Glutamatergic neuron (in vitro differentiated cells): Measurements from ENCODE around the gene SETMAR. TPM values are rescaled to one million over a fixed set of nuclear protein-coding genes. Genes with fewer than 3 reads are reported as not detected.

Experiments
- DNase-seq: peaks from one replicate; pipeline ENCODE4 v3.0.0; 2022
- H3K27ac Mint-ChIP-seq: one replicate; pipeline ENCODE4 v1.8.0; 2020; ENCODE audit warnings: mild to moderate bottlenecking, mixed read lengths, inconsistent platforms; ENCODE audit not compliant: unreplicated experiment
- H3K27me3 Mint-ChIP-seq: one replicate; pipeline ENCODE4 v1.8.0; 2020; ENCODE audit warnings: mild to moderate bottlenecking, moderate library complexity, mixed read lengths, inconsistent platforms; ENCODE audit not compliant: unreplicated experiment
- H3K36me3 Mint-ChIP-seq: one replicate; pipeline ENCODE4 v1.8.0; 2020; ENCODE audit warnings: mild to moderate bottlenecking, mixed read lengths, inconsistent platforms; ENCODE audit not compliant: unreplicated experiment
- H3K4me1 Mint-ChIP-seq: one replicate; pipeline ENCODE4 v1.8.0; 2020; ENCODE audit warnings: mild to moderate bottlenecking, low read depth, mixed read lengths, inconsistent platforms; ENCODE audit not compliant: unreplicated experiment
- H3K4me3 Mint-ChIP-seq: one replicate; pipeline ENCODE4 v1.8.0; 2020; ENCODE audit warnings: mild to moderate bottlenecking, mixed read lengths, inconsistent platforms; ENCODE audit not compliant: unreplicated experiment
- H3K9me3 Mint-ChIP-seq: one replicate; pipeline ENCODE4 v1.8.0; 2020; ENCODE audit warnings: mild to moderate bottlenecking, moderate library complexity, mixed read lengths, inconsistent platforms; ENCODE audit not compliant: unreplicated experiment
- total RNA-seq: library from RNA; stranded (reverse); fragmentation: NEBNext Ultra II Directional; extraction: Animal tissue kit (Norgen Biotek cat#: 25700); gene quantifications from one replicate; pipeline ENCODE4 v1.2.1, GENCODE V29; 2021; ENCODE audit not compliant: unreplicated experiment
- TF ChIP-seq, protein P1 (sequence below): fragments of 200-600 bp; sonication (generic); IDR thresholded peaks from one replicate; pipeline ENCODE4 v1.5.0; 2021; ENCODE audit not compliant: partially characterized antibody, unreplicated experiment

The SETMAR gene
- total RNA-seq, 1 donor from 2014 or later = 31.6 TPM

GRCh38 chr3:4313606-4314293, 10.6 kb downstream of the SETMAR start:
- Mint-ChIP-seq H3K9me3 (no peaks in the 10 kb centered on the region), H3K36me3 (peaks cover 13% of the 10 kb centered on the region), H3K27ac (no peak overlapping the region), H3K4me3 (no peak overlapping the region), H3K4me1 (peaks cover 5% of the 10 kb centered on the region), H3K27me3 (no peaks in the 10 kb centered on the region)
- TF ChIP-seq, protein P1, sequence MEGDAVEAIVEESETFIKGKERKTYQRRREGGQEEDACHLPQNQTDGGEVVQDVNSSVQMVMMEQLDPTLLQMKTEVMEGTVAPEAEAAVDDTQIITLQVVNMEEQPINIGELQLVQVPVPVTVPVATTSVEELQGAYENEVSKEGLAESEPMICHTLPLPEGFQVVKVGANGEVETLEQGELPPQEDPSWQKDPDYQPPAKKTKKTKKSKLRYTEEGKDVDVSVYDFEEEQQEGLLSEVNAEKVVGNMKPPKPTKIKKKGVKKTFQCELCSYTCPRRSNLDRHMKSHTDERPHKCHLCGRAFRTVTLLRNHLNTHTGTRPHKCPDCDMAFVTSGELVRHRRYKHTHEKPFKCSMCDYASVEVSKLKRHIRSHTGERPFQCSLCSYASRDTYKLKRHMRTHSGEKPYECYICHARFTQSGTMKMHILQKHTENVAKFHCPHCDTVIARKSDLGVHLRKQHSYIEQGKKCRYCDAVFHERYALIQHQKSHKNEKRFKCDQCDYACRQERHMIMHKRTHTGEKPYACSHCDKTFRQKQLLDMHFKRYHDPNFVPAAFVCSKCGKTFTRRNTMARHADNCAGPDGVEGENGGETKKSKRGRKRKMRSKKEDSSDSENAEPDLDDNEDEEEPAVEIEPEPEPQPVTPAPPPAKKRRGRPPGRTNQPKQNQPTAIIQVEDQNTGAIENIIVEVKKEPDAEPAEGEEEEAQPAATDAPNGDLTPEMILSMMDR = no peak
- no peak for DNase-seq

GRCh38 chr3:4314688-4315087, 11.5 kb downstream of the SETMAR start:
- Mint-ChIP-seq H3K27me3 (no peaks in the 10 kb centered on the region), H3K4me1 (peaks cover 5% of the 10 kb centered on the region), H3K4me3 (no peak overlapping the region), H3K9me3 (no peaks in the 10 kb centered on the region), H3K27ac (no peak overlapping the region), H3K36me3 (peaks cover 13% of the 10 kb centered on the region)
- TF ChIP-seq, protein P1 = peak; percentile 54
- no peak for DNase-seq

DNA sequence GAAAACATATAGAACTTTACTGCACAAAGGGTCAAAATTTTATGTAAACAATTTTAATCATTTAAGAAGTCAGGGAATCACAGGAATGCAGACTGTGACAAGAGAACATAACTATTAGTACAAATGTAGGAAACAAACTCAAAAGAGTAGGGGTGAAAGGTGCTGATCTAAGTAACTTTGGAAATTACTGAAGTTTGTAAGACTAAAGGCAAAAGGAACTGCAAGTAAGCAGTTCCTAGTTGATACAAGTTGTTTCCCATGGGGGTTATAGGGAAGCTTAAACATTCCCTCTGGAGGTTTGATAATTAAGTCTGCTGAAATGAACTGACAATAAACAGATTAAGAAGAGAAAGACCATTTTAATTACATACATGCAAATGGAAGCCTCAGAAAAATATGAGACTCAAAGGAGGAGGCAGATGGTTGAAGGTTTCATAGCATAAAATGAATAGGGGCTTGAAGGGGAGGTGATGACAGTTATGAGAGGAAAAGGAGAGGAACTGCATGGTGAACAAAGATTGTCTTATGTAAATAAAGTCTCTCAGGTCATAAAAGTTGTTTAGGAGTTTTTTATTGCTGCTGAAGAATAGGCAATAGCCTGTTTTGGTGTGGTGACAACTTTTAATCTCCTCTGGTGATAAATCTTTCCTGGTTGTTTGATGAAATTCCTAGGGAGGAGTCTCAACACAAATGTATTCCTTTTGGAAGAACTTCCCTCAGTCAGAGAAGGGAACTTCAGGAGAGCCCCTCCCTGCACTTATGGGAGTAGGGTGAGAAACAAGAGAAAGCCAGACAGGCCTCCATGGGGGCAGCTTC, 17.1 kb downstream of the SETMAR start:
- H3K27ac Mint-ChIP-seq = no peak overlapping the region
- H3K9me3 Mint-ChIP-seq = no peaks in the 10 kb centered on the region
- no peak for DNase-seq
- TF ChIP-seq, protein P1 = no peak
- peaks cover 8% of the 10 kb centered on the region for H3K36me3 Mint-ChIP-seq
- no peaks in the 10 kb centered on the region for H3K27me3 Mint-ChIP-seq
- no peak overlapping the region for H3K4me3 Mint-ChIP-seq
- no peaks in the 10 kb centered on the region for H3K4me1 Mint-ChIP-seq

DNA sequence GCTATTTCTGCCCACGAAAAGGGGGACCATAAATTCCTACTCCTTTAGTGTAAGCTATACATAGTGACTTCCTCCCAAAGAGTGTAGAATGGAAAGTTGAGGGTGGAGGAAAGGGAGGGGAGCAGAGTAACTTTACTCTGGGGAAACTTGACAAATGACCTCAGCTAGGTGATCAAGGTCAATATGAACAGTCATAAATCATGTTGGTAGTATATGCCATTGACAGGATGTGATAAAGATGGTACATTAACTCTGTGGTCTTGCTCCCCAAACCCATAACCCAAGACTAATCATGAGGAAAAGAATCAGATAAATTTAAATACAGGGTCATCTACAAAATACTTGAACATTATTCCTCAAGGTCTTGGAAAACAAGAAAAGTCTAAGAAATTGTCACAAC, 18.6 kb downstream of the SETMAR start:
- Mint-ChIP-seq H3K36me3 (peaks cover 4% of the 10 kb centered on the region), H3K27ac (no peak overlapping the region), H3K9me3 (no peaks in the 10 kb centered on the region), H3K4me1 (no peaks in the 10 kb centered on the region), H3K4me3 (no peak overlapping the region), H3K27me3 (no peaks in the 10 kb centered on the region)
- TF ChIP-seq, protein P1 = no peak
- DNase-seq = no peak

GRCh38 chr3:4322635-4323034, 19.5 kb downstream of the SETMAR start:
- no peak overlapping the region for H3K27ac Mint-ChIP-seq
- H3K4me3 Mint-ChIP-seq = no peak overlapping the region
- no peaks in the 10 kb centered on the region for H3K27me3 Mint-ChIP-seq
- no peak for DNase-seq
- peaks cover 9% of the 10 kb centered on the region for H3K36me3 Mint-ChIP-seq
- peaks cover 3% of the 10 kb centered on the region for H3K9me3 Mint-ChIP-seq
- no peaks in the 10 kb centered on the region for H3K4me1 Mint-ChIP-seq
- TF ChIP-seq, protein P1 = no peak
